ENCODE measurements around the gene SIPA1. TPM values are rescaled to one million over a fixed set of nuclear protein-coding genes. Genes with fewer than 3 reads are reported as not detected.

Gene SIPA1
- total RNA-seq, 2 experiments from 2014 or later: 141 to 143 TPM

- POLR2A ChIA-PET: interaction anchor here (0.9 kb wide), 1 partner anchor 11 kb away, joined by 3 read pairs; no protein-coding TSS in a partner anchor
- CTCF ChIA-PET: interaction anchor here (0.9 to 1.7 kb wide), 4 partner anchors 11 to 184 kb away, joined by 3 to 7 read pairs (median 4); no protein-coding TSS in a partner anchor
Measured at GRCh38 chr11:65633390-65634108, 4.4 kb upstream of the SIPA1 start.

GRCh38 chr11:65634109-65634436, 3.8 kb upstream of the SIPA1 start:
- CTCF ChIA-PET: interaction anchor here (0.9 to 1.3 kb wide), 2 partner anchors 77 to 183 kb away, joined by 3 to 4 read pairs; no protein-coding TSS in a partner anchor
- POLR2A ChIA-PET: no interaction called here

- CTCF ChIA-PET: no interaction called here
- POLR2A ChIA-PET: no interaction called here
Measured at GRCh38 chr11:65634440-65634839, 3.5 kb upstream of the SIPA1 start.

- ChIA-PET POLR2A (no interaction called here), CTCF (no interaction called here)
Measured at GRCh38 chr11:65634905-65635731, 2.8 kb upstream of the SIPA1 start.

GRCh38 chr11:65636108-65637031, 1.5 kb upstream of the SIPA1 start:
- ChIA-PET POLR2A (interaction anchor here (0.7 to 6.3 kb wide), 2 partner anchors 15 to 70 kb away, joined by 11 to 39 read pairs; no protein-coding TSS in a partner anchor), CTCF (no interaction called here)

GRCh38 chr11:65637032-65637557, 806 bp upstream of the SIPA1 start:
- ChIA-PET CTCF (interaction anchor here (0.9 to 2.0 kb wide), 5 partner anchors 8 to 71 kb away, joined by 3 to 6 read pairs (median 4); partner anchors contain the start of genes PCNX3 and RELA), POLR2A (interaction anchor here (0.6 to 6.3 kb wide), 4 partner anchors 15 to 111 kb away, joined by 3 to 39 read pairs (median 10); partner anchors contain the start of gene PCNX3)

- ChIA-PET POLR2A (interaction anchor here (1.3 to 6.3 kb wide), 3 partner anchors 13 to 24 kb away, joined by 3 to 39 read pairs (median 17); partner anchors contain the start of gene RELA), CTCF (interaction anchor here (0.7 to 2.0 kb wide), 9 partner anchors 12 to 221 kb away, joined by 3 to 6 read pairs (median 4); partner anchors contain the start of genes MAP3K11, MUS81 and PCNX3)
Measured at GRCh38 chr11:65639228-65639597, 1.3 kb downstream of the SIPA1 start.

- CTCF ChIA-PET: interaction anchor here (0.6 to 1.9 kb wide), 8 partner anchors 8 to 220 kb away, joined by 3 to 5 read pairs (median 4); partner anchors contain the start of genes KAT5 and MUS81
Measured at GRCh38 chr11:65639623-65640482, 2.0 kb downstream of the SIPA1 start.

GRCh38 chr11:65640483-65641296, 2.8 kb downstream of the SIPA1 start:
- ChIA-PET CTCF (interaction anchor here (0.6 to 1.4 kb wide), 4 partner anchors 9 to 71 kb away, joined by 3 to 5 read pairs (median 4); partner anchors contain the start of gene KAT5), POLR2A (interaction anchor here (0.5 to 6.3 kb wide), 4 partner anchors 11 to 239 kb away, joined by 4 to 39 read pairs (median 10); partner anchors contain the start of genes CTSW and RELA)

More at GRCh38 chr11:65639623-65640482, 2.0 kb downstream of the SIPA1 start:
- POLR2A ChIA-PET: interaction anchor here (0.5 to 6.3 kb wide), 4 partner anchors 12 to 240 kb away, joined by 4 to 39 read pairs (median 10); partner anchors contain the start of genes CTSW and RELA

GRCh38 chr11:65641297-65642013, 3.6 kb downstream of the SIPA1 start:
- POLR2A ChIA-PET: interaction anchor here (3.7 to 6.3 kb wide), 2 partner anchors 10 to 22 kb away, joined by 17 to 39 read pairs; partner anchors contain the start of gene RELA
- CTCF ChIA-PET: interaction anchor here (1.3 to 1.4 kb wide), 3 partner anchors 8 to 70 kb away, joined by 4 to 5 read pairs (median 4); partner anchors contain the start of gene KAT5

GRCh38 chr11:65642014-65642671, 4.2 kb downstream of the SIPA1 start:
- ChIA-PET POLR2A (interaction anchor here (3.7 to 6.3 kb wide), 2 partner anchors 10 to 21 kb away, joined by 17 to 39 read pairs; partner anchors contain the start of gene RELA), CTCF (interaction anchor here (1.3 kb wide), 1 partner anchor 24 kb away, joined by 4 read pairs; no protein-coding TSS in a partner anchor)

GRCh38 chr11:65643971-65644370, 6.1 kb downstream of the SIPA1 start:
- CTCF ChIA-PET: no interaction called here
- POLR2A ChIA-PET: interaction anchor here (1.1 kb wide), 1 partner anchor 11 kb away, joined by 3 read pairs; no protein-coding TSS in a partner anchor

GRCh38 chr11:65644837-65645236, 6.9 kb downstream of the SIPA1 start:
- CTCF ChIA-PET: interaction anchor here (1.1 kb wide), 1 partner anchor 12 kb away, joined by 3 read pairs; no protein-coding TSS in a partner anchor
- POLR2A ChIA-PET: interaction anchor here (1.1 kb wide), 1 partner anchor 12 kb away, joined by 3 read pairs; no protein-coding TSS in a partner anchor

GRCh38 chr11:65645710-65646109, 7.8 kb downstream of the SIPA1 start:
- CTCF ChIA-PET: no interaction called here
- POLR2A ChIA-PET: interaction anchor here (0.6 kb wide), 1 partner anchor 309 kb away, joined by 17 read pairs; no protein-coding TSS in a partner anchor
